ENCODE measurements around the gene KREMEN1.
"Not testable (repeated sequence)": the region's sequence is repeated elsewhere in the genome, so short reads cannot be mapped to it uniquely, and the experiment has no call there.

Gene KREMEN1

GRCh38 chr22:29078036-29078868 is 5.4 kb downstream of the KREMEN1 start:
- DNase-seq, result no peak

GRCh38 chr22:29078869-29079207 is 6.0 kb downstream of the KREMEN1 start:
- no peak for DNase-seq

GRCh38 chr22:29079218-29079901 is 6.5 kb downstream of the KREMEN1 start:
- peak; percentile 24 for DNase-seq

- peak; percentile 53 for DNase-seq
Measured at GRCh38 chr22:29080106-29080975, 7.5 kb downstream of the KREMEN1 start.

- no peak for DNase-seq
Measured at GRCh38 chr22:29081517-29082236, 8.8 kb downstream of the KREMEN1 start.

- DNase-seq, result no peak
Measured at GRCh38 chr22:29082826-29083545, 10.2 kb downstream of the KREMEN1 start.

GRCh38 chr22:29083576-29083932 is 10.7 kb downstream of the KREMEN1 start:
- not testable (repeated sequence) for DNase-seq

GRCh38 chr22:29083933-29084591 is 11.2 kb downstream of the KREMEN1 start:
- DNase-seq, result no peak

GRCh38 chr22:29087012-29087411 is 14.2 kb downstream of the KREMEN1 start:
- no peak for DNase-seq

GRCh38 chr22:29088809-29089208 is 16.0 kb downstream of the KREMEN1 start:
- DNase-seq, result no peak

GRCh38 chr22:29089507-29089906 is 16.7 kb downstream of the KREMEN1 start:
- DNase-seq, result no peak

GRCh38 chr22:29090039-29090438 is 17.2 kb downstream of the KREMEN1 start:
- DNase-seq, result no peak

GRCh38 chr22:29092243-29092642 is 19.4 kb downstream of the KREMEN1 start:
- no peak for DNase-seq

- no peak for DNase-seq
Measured at GRCh38 chr22:29093030-29093429, 20.2 kb downstream of the KREMEN1 start.

- peak; percentile 93 for DNase-seq
Measured at GRCh38 chr22:29093501-29094300, 20.9 kb downstream of the KREMEN1 start.

- no peak for DNase-seq
Measured at GRCh38 chr22:29095459-29095858, 22.6 kb downstream of the KREMEN1 start.

GRCh38 chr22:29096736-29097669 is 24.2 kb downstream of the KREMEN1 start:
- peak; percentile 35 for DNase-seq

- no peak for DNase-seq
Measured at GRCh38 chr22:29098296-29098695, 25.5 kb downstream of the KREMEN1 start.

- DNase-seq, result no peak
Measured at GRCh38 chr22:29102300-29102699, 29.5 kb downstream of the KREMEN1 start.
